ENCODE data around the gene CDCA7L. TPM values are rescaled to one million over a fixed set of nuclear protein-coding genes. Genes with fewer than 3 reads are reported as not detected.

CDCA7L gene
- total and polyA plus RNA-seq, 2 of the 13 experiments (the other 11 are each of a cell fraction or from before 2014, with no cell fraction given): 2.7 to 4.2 TPM

GRCh38 chr7:21887779-21888178 lies 57.9 kb downstream of the CDCA7L start:
- DNase-seq (ENCODE audit: low spot score) (no peak), ATAC-seq (no peak), FAIRE-seq (no peak)
- WGBS (ENCODE audit: low lambda C conversion rate): 4% methylated on average over 4 of the region's 4 CpGs
- H3K4me2 ChIP-seq (ENCODE audit: low read depth, low read length): no peak overlapping the region
- no peaks in the 10 kb centered on the region for H3K36me3 ChIP-seq (replicated peaks in 1 of 2; ENCODE audit: control insufficient read depth in 1 of 2, insufficient read depth in 2 of 2, low read length in 2 of 2)
- H3K4me3 ChIP-seq (replicated peaks in 1 of 3; ENCODE audit: insufficient read depth in 1 of 3, low read depth in 2 of 3, low read length in 3 of 3): no peak overlapping the region
- in situ Hi-C loops (cut with HindIII; ENCODE audit: extremely low pct_ligation_motif_present, low pct_unique_long_range_greater_than_20kb) (no loop called here), intact Hi-C loops (cut with micrococcal nuclease; ENCODE audit: unreplicated experiment) (no loop called here)
- H3K27me3 ChIP-seq (ENCODE audit: control insufficient read depth in 1 of 2, insufficient read depth in 2 of 2, low read length in 2 of 2): no peaks in the 10 kb centered on the region
- no peak overlapping the region for H2AFZ ChIP-seq (ENCODE audit: low read length)
- no peaks in the 10 kb centered on the region for H3K79me2 ChIP-seq (ENCODE audit: insufficient read depth, low read length)
- H4K20me1 ChIP-seq (ENCODE audit: insufficient read depth, low read length): no peaks in the 10 kb centered on the region
- H3K9me3 ChIP-seq (ENCODE audit: low read length): no peaks in the 10 kb centered on the region
- H3K9ac ChIP-seq (ENCODE audit: insufficient read depth, low read depth, low read length): no peak overlapping the region
- H3K27ac ChIP-seq (ENCODE audit: extremely low read length, insufficient read depth, low read length): no peak overlapping the region
- CTCF ChIA-PET (ENCODE audit: low intra/inter-chr PET ratio, low total read pairs): no interaction called here
- no peaks in the 10 kb centered on the region for H3K4me1 ChIP-seq (ENCODE audit: insufficient read depth, low read length)
- TF ChIP-seq YY1 (IDR thresholded peaks at IDR 0.05; ENCODE audit: insufficient read depth, insufficient replicate concordance, low read depth, low read length): no peak
- no peak for TF ChIP-seq ZNF777 (CRISPR knock-in tag; IDR thresholded peaks at IDR 0.05)
- TF ChIP-seq TARDBP (CRISPR knock-in tag; IDR thresholded peaks at IDR 0.05): no peak
- no peak for TF ChIP-seq BRF2 (CRISPR knock-in tag; IDR thresholded peaks at IDR 0.05)
- TF ChIP-seq ZBTB7B (CRISPR knock-in tag; IDR thresholded peaks at IDR 0.05): no peak
- no peak for TF ChIP-seq ZNF138 (CRISPR knock-in tag; IDR thresholded peaks at IDR 0.05; ENCODE audit: low read depth)
- TF ChIP-seq TCF7L2 (IDR thresholded peaks at IDR 0.05; ENCODE audit: low read depth, low read length): no peak
- TF ChIP-seq REST (IDR thresholded peaks at IDR 0.05; ENCODE audit: borderline replicate concordance in 1 of 2, low read depth in 1 of 2, low read length in 2 of 2): no peak
- no peak for TF ChIP-seq MEF2D (CRISPR knock-in tag; IDR thresholded peaks at IDR 0.05)
- TF ChIP-seq PRDM10 (CRISPR knock-in tag; IDR thresholded peaks at IDR 0.05; ENCODE audit: low read depth): no peak
- no peak for TF ChIP-seq ETV5 (CRISPR knock-in tag; IDR thresholded peaks at IDR 0.05; ENCODE audit: borderline replicate concordance)
- TF ChIP-seq TBL1XR1 (IDR thresholded peaks at IDR 0.05; ENCODE audit: borderline replicate concordance, low read length, partially characterized antibody): no peak
- no peak for TF ChIP-seq CREM (IDR thresholded peaks at IDR 0.05)
- TF ChIP-seq CREM (CRISPR knock-in tag; IDR thresholded peaks at IDR 0.05): no peak
- TF ChIP-seq ZNF34 (CRISPR knock-in tag; IDR thresholded peaks at IDR 0.05; ENCODE audit: borderline replicate concordance): no peak
- TF ChIP-seq SIN3A (IDR thresholded peaks at IDR 0.05; ENCODE audit: borderline replicate concordance, low read depth, low read length): no peak
- TF ChIP-seq SRY (CRISPR knock-in tag; IDR thresholded peaks at IDR 0.05): no peak
- TF ChIP-seq MIER3 (CRISPR knock-in tag; IDR thresholded peaks at IDR 0.05; ENCODE audit: borderline replicate concordance): no peak
- POLR2A ChIA-PET: no interaction called here
- BruUV-seq (replicated peaks): no TSS peak
